GM12878 (cell line): ENCODE measurements around the gene UQCC2. TPM values are rescaled to one million over a fixed set of nuclear protein-coding genes. Genes with fewer than 3 reads are reported as not detected.

ENCODE experiments used
- ATF7 ChIP-seq: fragments of 450-650 bp; IDR thresholded peaks from 2 replicates; pipeline ENCODE4 v1.6.1; 2016; ENCODE audit warnings: low read depth, mild to moderate bottlenecking
- BACH1 ChIP-seq: fragments of 450-650 bp; IDR thresholded peaks from 2 replicates; pipeline ENCODE4 v1.6.1; 2017; ENCODE audit warnings: mild to moderate bottlenecking, borderline replicate concordance
- BRCA1 ChIP-seq: IDR thresholded peaks from 2 replicates; pipeline ENCODE4 v1.6.1; 2011; ENCODE audit warnings: low read depth, low read length, improper control_type of control experiment
- CEBPB ChIP-seq, 2 experiments: fragments of 150-350 bp in 1 of 2; IDR thresholded peaks; 2 replicates each; pipeline ENCODE4 v1.6.1; 2012 to 2014; ENCODE audit warnings: low read depth in 2 of 2, low read length in 2 of 2, borderline replicate concordance in 1 of 2, inconsistent platforms in 1 of 2
- JUNB ChIP-seq: IDR thresholded peaks from 2 replicates; pipeline ENCODE4 v1.6.1; 2016; ENCODE audit warnings: antibody characterized with exemption, mild to moderate bottlenecking
- KAT2A ChIP-seq: conservative IDR thresholded peaks from 2 replicates; pipeline ENCODE4 v1.6.1; 2011; ENCODE audit warnings: low read depth, low read length; ENCODE audit not compliant: control insufficient read depth
- MXI1 ChIP-seq: fragments of 150-350 bp; IDR thresholded peaks from 2 replicates; pipeline ENCODE4 v1.6.1; 2011; ENCODE audit warnings: low read depth, mild to moderate bottlenecking, inconsistent platforms, low read length, improper control_type of control experiment
- RBBP5 ChIP-seq: fragments of 200-600 bp; sonication (generic); conservative IDR thresholded peaks from 2 replicates; pipeline ENCODE4 v1.6.1; 2016
- SIX5 ChIP-seq: IDR thresholded peaks from 2 replicates; pipeline ENCODE4 v1.6.1; 2011; ENCODE audit warnings: mild to moderate bottlenecking, low read depth, low read length, moderate library complexity; ENCODE audit not compliant: severe bottlenecking
- SMARCA5 ChIP-seq: fragments of 450-650 bp; IDR thresholded peaks from 2 replicates; pipeline ENCODE4 v1.6.1; 2017; ENCODE audit warnings: mild to moderate bottlenecking
- SUZ12 ChIP-seq: fragments of 200-600 bp; sonication (generic); IDR thresholded peaks from one replicate; pipeline ENCODE4 v1.6.1; 2018; ENCODE audit warnings: antibody characterized with exemption, mild to moderate bottlenecking; ENCODE audit not compliant: unreplicated experiment
- TAF1 ChIP-seq: IDR thresholded peaks from 2 replicates; pipeline ENCODE4 v1.6.1; 2011; ENCODE audit warnings: mild to moderate bottlenecking, low read depth, low read length, borderline replicate concordance
- YY1 ChIP-seq: IDR thresholded peaks from 2 replicates; pipeline ENCODE4 v1.6.1; 2011; ENCODE audit warnings: low read depth, mild to moderate bottlenecking, low read length
- ZZZ3 ChIP-seq: IDR thresholded peaks from 2 replicates; pipeline ENCODE4 v1.6.1; 2011; ENCODE audit warnings: low read depth; ENCODE audit not compliant: control insufficient read depth, insufficient read length
- polyA plus RNA-seq, 11 experiments: library from polyadenylated mRNA; depleted of rRNA in 4 of 11; unstranded in 6 of 11; stranded (reverse) in 5 of 11; fragments of >200 nt; fragmentation: Nextera tagmentation in 4 of 11; fragmentation: Illumina TruSeq in 1 of 11; extraction: Ambion mirVana in 4 of 11; extraction: Trizol in 1 of 11; gene quantifications; 1 replicate in 1 of 11; 2 replicates in 10 of 11; pipeline versions ENCODE4 v1.2.1 to v1.2.3, GENCODE V29; 2011 to 2016; ENCODE audit warnings: inconsistent platforms in 2 of 11, missing spikeins in 2 of 11, low read depth in 1 of 11
- total RNA-seq, 4 experiments: library from RNA; depleted of rRNA in 3 of 4; stranded (reverse); fragments of >200 nt in 3 of 4; fragmentation: Illumina TruSeq in 1 of 4; extraction: Trizol in 1 of 4; gene quantifications; 2 replicates each; pipeline versions ENCODE4 v1.2.1 to v1.2.3, GENCODE V29; 2013 to 2021
- TF ChIP-seq, protein P1 (sequence below): fragments of 450-650 bp; formaldehyde crosslinking; IDR thresholded peaks from 2 replicates; pipeline ENCODE4 v1.5.0; 2022; ENCODE audit warnings: mild to moderate bottlenecking, missing genetic modification characterization
- TF ChIP-seq, protein P2 (sequence below): fragments of 150-350 bp; IDR thresholded peaks from 2 replicates; pipeline ENCODE4 v1.6.1; 2016; ENCODE audit warnings: low read depth, low read length
- TF ChIP-seq, protein P3 (sequence below): fragments of 450-650 bp; IDR thresholded peaks from 2 replicates; pipeline ENCODE4 v1.6.1; 2017; ENCODE audit warnings: mild to moderate bottlenecking

Gene UQCC2
- total and polyA plus RNA-seq, 10 of the 15 experiments (the other 5 are each of a cell fraction or from before 2014, with no cell fraction given), result 40.6 to 478 (median 71.2) TPM

DNA sequence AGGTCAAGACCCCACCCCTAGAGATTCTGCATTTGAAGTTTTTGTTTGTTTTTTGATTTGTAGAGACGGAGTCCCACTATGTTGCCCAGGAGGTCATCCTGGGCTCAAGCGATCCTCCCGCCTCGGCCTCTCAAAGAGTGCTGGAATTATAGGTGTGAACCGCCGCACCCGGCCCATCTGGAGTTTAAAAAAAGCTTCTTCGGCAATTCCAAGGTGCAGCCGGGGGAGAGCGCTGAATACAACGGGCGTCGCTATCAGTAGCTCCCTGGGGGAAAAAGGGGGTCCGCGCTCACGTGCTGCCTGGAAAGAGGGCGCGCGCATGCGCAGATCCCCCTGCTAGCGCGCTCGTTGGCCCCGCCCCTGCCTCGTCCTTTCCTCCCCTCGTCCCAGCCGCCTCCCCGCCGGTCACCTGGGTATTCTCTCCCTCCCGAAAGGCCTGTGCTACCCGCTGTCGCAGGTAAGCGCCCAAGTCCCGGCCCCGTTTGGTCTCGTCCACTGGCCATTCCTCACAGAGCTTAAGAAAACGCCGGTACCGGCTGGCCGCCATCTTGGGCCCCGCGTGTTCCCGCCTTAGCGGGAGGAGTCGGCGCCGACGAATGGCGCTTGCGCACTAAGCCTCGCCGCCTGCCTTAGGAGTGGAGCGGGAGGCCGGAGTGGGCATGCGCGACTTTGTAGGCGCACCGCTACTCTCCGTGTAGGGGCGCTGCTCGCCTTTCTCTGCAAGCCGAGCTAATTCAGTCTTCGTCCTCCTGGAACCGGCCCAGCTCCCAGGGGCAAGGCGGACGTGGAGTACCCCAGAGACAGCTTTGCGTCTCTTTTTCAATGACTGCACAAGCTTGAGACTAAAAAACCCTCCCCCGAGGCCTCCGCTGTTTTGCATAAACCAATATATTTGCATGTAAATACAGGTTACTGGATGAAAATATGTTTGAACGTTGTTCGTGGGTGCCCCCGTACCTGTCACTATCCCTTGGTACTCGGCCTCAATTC is at the start of gene UQCC2 (continued):
- no peak for TF ChIP-seq CEBPB (IDR thresholded peaks at IDR 0.05; ENCODE audit: borderline replicate concordance in 1 of 2, low read depth in 2 of 2, low read length in 2 of 2)
- peak; percentile 97 for TF ChIP-seq TAF1
- TF ChIP-seq ZZZ3, result no peak
- peak; percentile 47; the same call in 1 of the 2 replicates for TF ChIP-seq BACH1
- TF ChIP-seq, protein P1, sequence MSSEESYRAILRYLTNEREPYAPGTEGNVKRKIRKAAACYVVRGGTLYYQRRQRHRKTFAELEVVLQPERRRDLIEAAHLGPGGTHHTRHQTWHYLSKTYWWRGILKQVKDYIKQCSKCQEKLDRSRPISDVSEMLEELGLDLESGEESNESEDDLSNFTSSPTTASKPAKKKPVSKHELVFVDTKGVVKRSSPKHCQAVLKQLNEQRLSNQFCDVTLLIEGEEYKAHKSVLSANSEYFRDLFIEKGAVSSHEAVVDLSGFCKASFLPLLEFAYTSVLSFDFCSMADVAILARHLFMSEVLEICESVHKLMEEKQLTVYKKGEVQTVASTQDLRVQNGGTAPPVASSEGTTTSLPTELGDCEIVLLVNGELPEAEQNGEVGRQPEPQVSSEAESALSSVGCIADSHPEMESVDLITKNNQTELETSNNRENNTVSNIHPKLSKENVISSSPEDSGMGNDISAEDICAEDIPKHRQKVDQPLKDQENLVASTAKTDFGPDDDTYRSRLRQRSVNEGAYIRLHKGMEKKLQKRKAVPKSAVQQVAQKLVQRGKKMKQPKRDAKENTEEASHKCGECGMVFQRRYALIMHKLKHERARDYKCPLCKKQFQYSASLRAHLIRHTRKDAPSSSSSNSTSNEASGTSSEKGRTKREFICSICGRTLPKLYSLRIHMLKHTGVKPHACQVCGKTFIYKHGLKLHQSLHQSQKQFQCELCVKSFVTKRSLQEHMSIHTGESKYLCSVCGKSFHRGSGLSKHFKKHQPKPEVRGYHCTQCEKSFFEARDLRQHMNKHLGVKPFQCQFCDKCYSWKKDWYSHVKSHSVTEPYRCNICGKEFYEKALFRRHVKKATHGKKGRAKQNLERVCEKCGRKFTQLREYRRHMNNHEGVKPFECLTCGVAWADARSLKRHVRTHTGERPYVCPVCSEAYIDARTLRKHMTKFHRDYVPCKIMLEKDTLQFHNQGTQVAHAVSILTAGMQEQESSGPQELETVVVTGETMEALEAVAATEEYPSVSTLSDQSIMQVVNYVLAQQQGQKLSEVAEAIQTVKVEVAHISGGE (CRISPR knock-in tag), result no peak
- no peak for TF ChIP-seq SUZ12
- peak; percentile 99 for TF ChIP-seq YY1
- no peak for TF ChIP-seq JUNB
- TF ChIP-seq, protein P2, sequence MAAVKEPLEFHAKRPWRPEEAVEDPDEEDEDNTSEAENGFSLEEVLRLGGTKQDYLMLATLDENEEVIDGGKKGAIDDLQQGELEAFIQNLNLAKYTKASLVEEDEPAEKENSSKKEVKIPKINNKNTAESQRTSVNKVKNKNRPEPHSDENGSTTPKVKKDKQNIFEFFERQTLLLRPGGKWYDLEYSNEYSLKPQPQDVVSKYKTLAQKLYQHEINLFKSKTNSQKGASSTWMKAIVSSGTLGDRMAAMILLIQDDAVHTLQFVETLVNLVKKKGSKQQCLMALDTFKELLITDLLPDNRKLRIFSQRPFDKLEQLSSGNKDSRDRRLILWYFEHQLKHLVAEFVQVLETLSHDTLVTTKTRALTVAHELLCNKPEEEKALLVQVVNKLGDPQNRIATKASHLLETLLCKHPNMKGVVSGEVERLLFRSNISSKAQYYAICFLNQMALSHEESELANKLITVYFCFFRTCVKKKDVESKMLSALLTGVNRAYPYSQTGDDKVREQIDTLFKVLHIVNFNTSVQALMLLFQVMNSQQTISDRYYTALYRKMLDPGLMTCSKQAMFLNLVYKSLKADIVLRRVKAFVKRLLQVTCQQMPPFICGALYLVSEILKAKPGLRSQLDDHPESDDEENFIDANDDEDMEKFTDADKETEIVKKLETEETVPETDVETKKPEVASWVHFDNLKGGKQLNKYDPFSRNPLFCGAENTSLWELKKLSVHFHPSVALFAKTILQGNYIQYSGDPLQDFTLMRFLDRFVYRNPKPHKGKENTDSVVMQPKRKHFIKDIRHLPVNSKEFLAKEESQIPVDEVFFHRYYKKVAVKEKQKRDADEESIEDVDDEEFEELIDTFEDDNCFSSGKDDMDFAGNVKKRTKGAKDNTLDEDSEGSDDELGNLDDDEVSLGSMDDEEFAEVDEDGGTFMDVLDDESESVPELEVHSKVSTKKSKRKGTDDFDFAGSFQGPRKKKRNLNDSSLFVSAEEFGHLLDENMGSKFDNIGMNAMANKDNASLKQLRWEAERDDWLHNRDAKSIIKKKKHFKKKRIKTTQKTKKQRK, result no peak
- TF ChIP-seq, protein P3, sequence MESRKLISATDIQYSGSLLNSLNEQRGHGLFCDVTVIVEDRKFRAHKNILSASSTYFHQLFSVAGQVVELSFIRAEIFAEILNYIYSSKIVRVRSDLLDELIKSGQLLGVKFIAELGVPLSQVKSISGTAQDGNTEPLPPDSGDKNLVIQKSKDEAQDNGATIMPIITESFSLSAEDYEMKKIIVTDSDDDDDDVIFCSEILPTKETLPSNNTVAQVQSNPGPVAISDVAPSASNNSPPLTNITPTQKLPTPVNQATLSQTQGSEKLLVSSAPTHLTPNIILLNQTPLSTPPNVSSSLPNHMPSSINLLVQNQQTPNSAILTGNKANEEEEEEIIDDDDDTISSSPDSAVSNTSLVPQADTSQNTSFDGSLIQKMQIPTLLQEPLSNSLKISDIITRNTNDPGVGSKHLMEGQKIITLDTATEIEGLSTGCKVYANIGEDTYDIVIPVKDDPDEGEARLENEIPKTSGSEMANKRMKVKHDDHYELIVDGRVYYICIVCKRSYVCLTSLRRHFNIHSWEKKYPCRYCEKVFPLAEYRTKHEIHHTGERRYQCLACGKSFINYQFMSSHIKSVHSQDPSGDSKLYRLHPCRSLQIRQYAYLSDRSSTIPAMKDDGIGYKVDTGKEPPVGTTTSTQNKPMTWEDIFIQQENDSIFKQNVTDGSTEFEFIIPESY, result no peak
- TF ChIP-seq ATF7, result no peak
- no peak for TF ChIP-seq KAT2A
- TF ChIP-seq RBBP5, result no peak
- peak; percentile 55; the same call in 1 of the 2 replicates for TF ChIP-seq MXI1
- peak; percentile 42; the same call in 1 of the 2 replicates for TF ChIP-seq SMARCA5
- no peak for TF ChIP-seq BRCA1
- TF ChIP-seq SIX5, result no peak
